HEK293 (cell line): ENCODE results near the gene MXRA5.
"Not testable (repeated sequence)": the region's sequence is repeated elsewhere in the genome, so short reads cannot be mapped to it uniquely, and the experiment has no call there.

ENCODE experiments used
- CTCF ChIA-PET: fragments of 350-600 bp; formaldehyde crosslinking; extraction: SDS; loops from one replicate; lab custom pipeline; 2021; ENCODE audit warnings: antibody characterized with exemption; lab: Yijun Ruan, JAX
- POLR2A ChIA-PET: fragments of 300-600 bp; formaldehyde crosslinking; extraction: SDS; loops from one replicate; lab custom pipeline; 2020; ENCODE audit warnings: antibody characterized with exemption, inconsistent platforms; lab: Yijun Ruan, JAX
- H3K27ac ChIP-seq: fragments of 200-500 bp; sonication (Bioruptor generic); 2 replicates; pipeline ENCODE4 v1.5.1; 2014; ENCODE audit warnings: low read depth, low read length, control low read depth, inconsistent platforms; ENCODE audit errors: extremely low read depth
- H3K36me3 ChIP-seq, 2 experiments: fragments of 200-500 bp in 1 of 2; sonication (Bioruptor generic) in 1 of 2; 1 replicate in 1 of 2; 2 replicates in 1 of 2; pipeline ENCODE4 v1.5.1; 2014 to 2017; ENCODE audit warnings: inconsistent platforms in 2 of 2, low read length in 2 of 2; ENCODE audit not compliant: control insufficient read depth in 2 of 2, insufficient read depth in 1 of 2
- H3K4me1 ChIP-seq: fragments of 200-500 bp; sonication (Bioruptor generic); 2 replicates; pipeline ENCODE4 v1.5.1; 2014; ENCODE audit warnings: mild to moderate bottlenecking, low read length, inconsistent platforms; ENCODE audit not compliant: control insufficient read depth, insufficient read depth
- H3K4me3 ChIP-seq: 2 replicates; pipeline ENCODE4 v1.5.1; 2011; ENCODE audit warnings: low read depth, mild to moderate bottlenecking, control low read depth, low read length, moderate library complexity
- H3K9me3 ChIP-seq: fragments of 200-500 bp; sonication (Bioruptor generic); 2 replicates; pipeline ENCODE4 v1.5.1; 2014; ENCODE audit warnings: low read depth, low read length, inconsistent platforms; ENCODE audit not compliant: control insufficient read depth, insufficient read depth
- HOXD13 ChIP-seq: sonication (generic); formaldehyde crosslinking; IDR thresholded peaks from 2 replicates; pipeline ENCODE4 v1.8.0; 2022; ENCODE audit warnings: missing genetic modification reagents, borderline replicate concordance
- IKZF3 ChIP-seq: fragments of 450-650 bp; IDR thresholded peaks from 2 replicates; pipeline ENCODE4 v1.5.0; 2018; ENCODE audit warnings: missing biosample characterization, mild to moderate bottlenecking, missing genetic modification characterization, moderate library complexity
- KLF10 ChIP-seq: fragments of 450-650 bp; IDR thresholded peaks from 2 replicates; pipeline ENCODE4 v1.5.1; 2018; ENCODE audit warnings: missing biosample characterization, mild to moderate bottlenecking, missing genetic modification characterization
- MEIS1 ChIP-seq: sonication (generic); formaldehyde crosslinking; IDR thresholded peaks from 2 replicates; pipeline ENCODE4 v1.8.1; 2022; ENCODE audit warnings: missing genetic modification reagents, mild to moderate bottlenecking, borderline replicate concordance
- PRDM1 ChIP-seq: fragments of 450-650 bp; formaldehyde crosslinking; IDR thresholded peaks from 2 replicates; pipeline ENCODE4; 2016; ENCODE audit warnings: missing biosample characterization, missing genetic modification characterization
- SETDB1 ChIP-seq: IDR thresholded peaks from one replicate; pipeline ENCODE4 v1.6.1; 2017; ENCODE audit warnings: mild to moderate bottlenecking, low read length, moderate library complexity, mixed read lengths; ENCODE audit not compliant: insufficient read length
- ZBTB1 ChIP-seq: fragments of 450-650 bp; formaldehyde crosslinking; IDR thresholded peaks from 2 replicates; pipeline ENCODE4 v1.5.1; 2016; ENCODE audit warnings: missing biosample characterization, missing genetic modification characterization
- ZBTB21 ChIP-seq: fragments of 450-650 bp; formaldehyde crosslinking; IDR thresholded peaks from 2 replicates; pipeline ENCODE4 v1.5.1; 2017; ENCODE audit warnings: missing biosample characterization, missing genetic modification characterization
- ZBTB49 ChIP-seq: fragments of 450-650 bp; formaldehyde crosslinking; IDR thresholded peaks from 2 replicates; pipeline ENCODE4 v1.5.1; 2016; ENCODE audit warnings: missing biosample characterization, missing genetic modification characterization, low read depth
- ZNF112 ChIP-seq: fragments of 450-650 bp; formaldehyde crosslinking; IDR thresholded peaks from 2 replicates; pipeline ENCODE4 v1.5.0; 2017; ENCODE audit warnings: missing biosample characterization, missing genetic modification characterization
- ZNF121 ChIP-seq: fragments of 450-650 bp; formaldehyde crosslinking; IDR thresholded peaks from 2 replicates; pipeline ENCODE4 v1.5.1; 2016; ENCODE audit warnings: missing biosample characterization, missing genetic modification characterization
- ZNF132 ChIP-seq: fragments of 450-650 bp; formaldehyde crosslinking; IDR thresholded peaks from 2 replicates; pipeline ENCODE4 v1.5.1; 2017; ENCODE audit warnings: missing biosample characterization, missing genetic modification characterization, borderline replicate concordance
- ZNF146 ChIP-seq: fragments of 450-650 bp; formaldehyde crosslinking; IDR thresholded peaks from 2 replicates; pipeline ENCODE4 v1.5.1; 2016; ENCODE audit warnings: missing biosample characterization, missing genetic modification characterization
- ZNF248 ChIP-seq: fragments of 450-650 bp; formaldehyde crosslinking; IDR thresholded peaks from 2 replicates; pipeline ENCODE4 v1.5.1; 2017; ENCODE audit warnings: missing biosample characterization, missing genetic modification characterization
- ZNF302 ChIP-seq: fragments of 450-650 bp; formaldehyde crosslinking; IDR thresholded peaks from 2 replicates; pipeline ENCODE4 v1.5.1; 2016; ENCODE audit warnings: missing biosample characterization, missing genetic modification characterization, low read depth
- ZNF350 ChIP-seq: fragments of 450-650 bp; formaldehyde crosslinking; IDR thresholded peaks from 2 replicates; pipeline ENCODE4 v1.5.0; 2017; ENCODE audit warnings: missing biosample characterization, mild to moderate bottlenecking, missing genetic modification characterization
- ZNF510 ChIP-seq: fragments of 450-650 bp; formaldehyde crosslinking; IDR thresholded peaks from 2 replicates; pipeline ENCODE4 v1.5.1; 2018; ENCODE audit warnings: mild to moderate bottlenecking, missing genetic modification characterization, missing biosample characterization; ENCODE audit not compliant: insufficient replicate concordance
- ZNF768 ChIP-seq: fragments of 450-650 bp; formaldehyde crosslinking; IDR thresholded peaks from 2 replicates; pipeline ENCODE4 v1.5.1; 2018; ENCODE audit warnings: missing biosample characterization, mild to moderate bottlenecking, missing genetic modification characterization
- ZNF785 ChIP-seq: fragments of 450-650 bp; formaldehyde crosslinking; IDR thresholded peaks from 2 replicates; pipeline ENCODE4 v1.5.1; 2016; ENCODE audit warnings: missing biosample characterization, missing genetic modification characterization
- ZNF792 ChIP-seq: fragments of 450-650 bp; formaldehyde crosslinking; IDR thresholded peaks from 2 replicates; pipeline ENCODE4 v1.5.1; 2016; ENCODE audit warnings: missing biosample characterization, missing genetic modification characterization
- ZNF837 ChIP-seq: fragments of 450-650 bp; formaldehyde crosslinking; IDR thresholded peaks from 2 replicates; pipeline ENCODE4 v1.5.1; 2016; ENCODE audit warnings: missing biosample characterization, missing genetic modification characterization
- ZSCAN30 ChIP-seq: fragments of 450-650 bp; IDR thresholded peaks from 2 replicates; pipeline ENCODE4 v1.5.1; 2018; ENCODE audit warnings: missing biosample characterization, mild to moderate bottlenecking, missing genetic modification characterization, moderate library complexity
- TF ChIP-seq, protein P1 (sequence below): fragments of 450-650 bp; formaldehyde crosslinking; IDR thresholded peaks from 2 replicates; pipeline ENCODE4 v1.5.1; 2016; ENCODE audit warnings: missing biosample characterization, missing genetic modification characterization
- TF ChIP-seq, protein P2 (sequence below): IDR thresholded peaks from 2 replicates; pipeline ENCODE4 v1.6.1; 2011; ENCODE audit warnings: mild to moderate bottlenecking, low read depth, low read length, borderline replicate concordance

The MXRA5 gene

DNA sequence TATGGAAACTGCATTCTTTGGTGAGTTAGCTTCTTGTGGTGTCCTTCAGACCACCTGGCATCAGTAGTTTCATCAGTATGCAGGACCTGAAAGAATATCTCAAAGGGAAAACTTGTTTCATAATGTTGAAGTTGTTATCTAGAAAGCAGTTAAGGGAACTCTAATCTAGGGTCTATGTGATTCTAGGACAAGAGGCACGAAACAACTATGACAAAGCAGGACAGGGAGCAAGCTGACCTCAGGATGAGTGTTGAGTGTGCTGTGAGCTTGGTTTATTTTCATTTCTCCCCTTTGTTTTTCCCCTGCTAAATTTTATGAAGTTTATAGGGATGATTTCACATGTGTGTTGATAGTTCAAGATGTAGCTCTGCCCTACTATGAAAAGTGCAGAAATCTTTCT, 65.7 kb downstream of the MXRA5 start:
- H3K9me3 ChIP-seq, result no peaks in the 10 kb centered on the region
- no peak overlapping the region for H3K4me3 ChIP-seq
- H3K36me3 ChIP-seq, result no peaks in the 10 kb centered on the region
- POLR2A ChIA-PET, result no interaction called here
- H3K27ac ChIP-seq, result no peak overlapping the region
- CTCF ChIA-PET, result no interaction called here
- no peaks in the 10 kb centered on the region for H3K4me1 ChIP-seq
- TF ChIP-seq SETDB1 (no peak), ZNF302 (tag by site-specific recombination) (no peak), ZBTB21 (tag by site-specific recombination) (no peak), ZNF768 (tag by site-specific recombination) (no peak), HOXD13 (CRISPR knock-in tag) (no peak), ZNF837 (tag by site-specific recombination) (no peak), IKZF3 (no peak), ZNF350 (no peak), ZBTB1 (no peak), KLF10 (tag by site-specific recombination) (no peak), MEIS1 (no peak), ZNF121 (tag by site-specific recombination) (no peak), ZBTB49 (no peak)

DNA sequence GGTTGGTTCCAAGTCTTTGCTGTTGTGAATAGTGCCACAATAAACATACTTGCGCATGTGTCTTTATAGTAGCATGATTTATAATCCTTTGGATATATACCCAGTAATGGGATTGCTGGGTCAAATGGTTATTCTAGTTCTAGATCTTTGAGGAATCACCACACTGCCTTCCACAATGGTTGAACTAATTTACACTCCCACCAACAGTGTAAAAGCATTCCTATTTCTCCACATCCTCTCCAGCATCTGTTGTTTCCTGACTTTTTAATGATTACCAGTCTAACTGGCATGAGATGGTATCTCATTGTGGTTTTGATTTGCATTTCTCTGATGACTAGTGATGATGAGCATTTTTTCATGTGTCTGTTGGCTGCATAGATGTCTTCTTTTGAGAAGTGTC, 72.8 kb downstream of the MXRA5 start:
- POLR2A ChIA-PET, H3K4me1 ChIP-seq, H3K27ac ChIP-seq, H3K9me3 ChIP-seq, CTCF ChIA-PET, H3K36me3 ChIP-seq, H3K4me3 ChIP-seq: not testable (repeated sequence)

- Histone ChIP-seq H3K9me3 (no peaks in the 10 kb centered on the region), H3K4me3 (no peak overlapping the region), H3K4me1 (no peaks in the 10 kb centered on the region), H3K36me3 (no peaks in the 10 kb centered on the region), H3K27ac (no peak overlapping the region)
- ChIA-PET CTCF (no interaction called here), POLR2A (no interaction called here)
- TF ChIP-seq ZNF792 (no peak), ZSCAN30 (no peak), ZNF132 (tag by site-specific recombination) (no peak), ZNF510 (tag by site-specific recombination) (no peak), ZNF248 (tag by site-specific recombination) (no peak)
Measured at GRCh38 chrX:3271834-3272186, 74.6 kb downstream of the MXRA5 start.

DNA sequence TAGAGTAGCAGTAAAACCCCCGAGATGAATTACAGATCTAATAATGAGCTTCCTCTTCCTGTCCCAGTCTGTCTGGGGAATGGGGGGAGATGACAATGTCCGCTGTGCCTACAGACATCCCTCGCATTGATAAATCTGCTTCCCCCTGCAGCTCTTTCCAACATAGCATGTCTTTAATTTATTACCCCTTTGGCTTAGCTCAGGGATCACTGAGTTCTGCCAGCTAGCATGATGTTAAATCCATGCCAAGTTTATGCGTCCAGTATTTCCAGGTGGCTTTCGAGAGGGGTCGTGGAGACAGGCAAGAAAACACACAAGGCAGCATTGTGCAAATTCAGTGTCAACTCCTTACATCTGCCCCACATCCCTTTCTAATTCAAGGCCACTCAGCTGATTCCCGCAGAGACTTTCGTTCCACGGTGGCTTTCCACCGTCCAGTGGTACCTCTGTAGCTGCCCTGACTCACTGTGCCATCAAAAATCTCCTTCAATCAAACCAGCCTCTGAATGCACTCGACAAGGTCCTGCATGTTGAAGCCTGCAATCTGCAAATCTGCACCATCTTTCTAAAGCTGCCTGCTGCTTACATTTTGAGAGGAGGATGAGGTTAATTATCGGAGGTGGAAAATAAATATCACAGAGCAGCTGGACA, 75.1 kb downstream of the MXRA5 start:
- no peak overlapping the region for H3K4me3 ChIP-seq
- TF ChIP-seq PRDM1 (no peak), ZNF785 (tag by site-specific recombination) (no peak), IKZF3 (no peak), ZNF146 (no peak), ZNF112 (tag by site-specific recombination) (no peak)
- TF ChIP-seq, protein P1, sequence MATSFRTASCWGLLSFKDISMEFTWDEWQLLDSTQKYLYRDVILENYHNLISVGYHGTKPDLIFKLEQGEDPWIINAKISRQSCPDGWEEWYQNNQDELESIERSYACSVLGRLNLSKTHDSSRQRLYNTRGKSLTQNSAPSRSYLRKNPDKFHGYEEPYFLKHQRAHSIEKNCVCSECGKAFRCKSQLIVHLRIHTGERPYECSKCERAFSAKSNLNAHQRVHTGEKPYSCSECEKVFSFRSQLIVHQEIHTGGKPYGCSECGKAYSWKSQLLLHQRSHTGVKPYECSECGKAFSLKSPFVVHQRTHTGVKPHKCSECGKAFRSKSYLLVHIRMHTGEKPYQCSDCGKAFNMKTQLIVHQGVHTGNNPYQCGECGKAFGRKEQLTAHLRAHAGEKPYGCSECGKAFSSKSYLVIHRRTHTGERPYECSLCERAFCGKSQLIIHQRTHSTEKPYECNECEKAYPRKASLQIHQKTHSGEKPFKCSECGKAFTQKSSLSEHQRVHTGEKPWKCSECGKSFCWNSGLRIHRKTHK (tag by site-specific recombination), result no peak
- TF ChIP-seq, protein P2, sequence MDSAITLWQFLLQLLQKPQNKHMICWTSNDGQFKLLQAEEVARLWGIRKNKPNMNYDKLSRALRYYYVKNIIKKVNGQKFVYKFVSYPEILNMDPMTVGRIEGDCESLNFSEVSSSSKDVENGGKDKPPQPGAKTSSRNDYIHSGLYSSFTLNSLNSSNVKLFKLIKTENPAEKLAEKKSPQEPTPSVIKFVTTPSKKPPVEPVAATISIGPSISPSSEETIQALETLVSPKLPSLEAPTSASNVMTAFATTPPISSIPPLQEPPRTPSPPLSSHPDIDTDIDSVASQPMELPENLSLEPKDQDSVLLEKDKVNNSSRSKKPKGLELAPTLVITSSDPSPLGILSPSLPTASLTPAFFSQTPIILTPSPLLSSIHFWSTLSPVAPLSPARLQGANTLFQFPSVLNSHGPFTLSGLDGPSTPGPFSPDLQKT, result no peak
- H3K27ac ChIP-seq, result no peak overlapping the region
- POLR2A ChIA-PET, result no interaction called here
- H3K4me1 ChIP-seq, result no peaks in the 10 kb centered on the region
- no peaks in the 10 kb centered on the region for H3K36me3 ChIP-seq
- CTCF ChIA-PET, result no interaction called here
- no peaks in the 10 kb centered on the region for H3K9me3 ChIP-seq
